Measurements from ENCODE around the gene ZNF460.
A peak's percentile ranks its signal among the peaks of the same experiment; 100 is the strongest.
"Not testable (repeated sequence)": the region's sequence is repeated elsewhere in the genome, so short reads cannot be mapped to it uniquely, and the experiment has no call there.

The ZNF460 gene

GRCh38 chr19:57280165-57280961, at the start of gene ZNF460:
TSS of gene ZNF460 (plus strand) at chr19:57280485. CDS start at chr19:57280807, 322 bp downstream.
- peak; percentile 99 to 100 (median 99) for DNase-seq

DNA sequence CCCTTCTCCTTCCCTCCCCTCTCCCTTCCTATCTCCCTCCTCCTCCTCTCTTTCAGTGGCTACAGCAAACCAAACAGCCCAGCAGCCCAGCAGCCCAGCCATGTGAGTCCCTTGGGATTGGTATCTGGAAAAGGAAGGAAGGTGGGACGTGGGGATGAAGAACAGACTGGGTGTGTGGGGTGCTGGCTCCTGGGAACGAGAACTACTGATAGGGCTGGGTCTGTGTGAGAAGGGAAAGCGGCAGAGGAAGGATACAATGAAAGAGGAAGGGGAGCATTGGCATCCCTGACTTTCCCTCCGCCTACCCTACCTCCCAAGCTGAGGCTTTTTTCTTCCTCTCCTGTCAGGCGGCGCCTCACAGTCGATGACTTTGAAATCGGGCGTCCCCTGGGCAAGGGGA, 48.6 kb upstream of the ZNF460 start:
- DNase-seq, result no peak

- DNase-seq, result no peak
Observed at GRCh38 chr19:57233207-57233606, 47.1 kb upstream of the ZNF460 start.

- DNase-seq, result no peak
Observed at GRCh38 chr19:57239982-57240310, 40.3 kb upstream of the ZNF460 start.

DNA sequence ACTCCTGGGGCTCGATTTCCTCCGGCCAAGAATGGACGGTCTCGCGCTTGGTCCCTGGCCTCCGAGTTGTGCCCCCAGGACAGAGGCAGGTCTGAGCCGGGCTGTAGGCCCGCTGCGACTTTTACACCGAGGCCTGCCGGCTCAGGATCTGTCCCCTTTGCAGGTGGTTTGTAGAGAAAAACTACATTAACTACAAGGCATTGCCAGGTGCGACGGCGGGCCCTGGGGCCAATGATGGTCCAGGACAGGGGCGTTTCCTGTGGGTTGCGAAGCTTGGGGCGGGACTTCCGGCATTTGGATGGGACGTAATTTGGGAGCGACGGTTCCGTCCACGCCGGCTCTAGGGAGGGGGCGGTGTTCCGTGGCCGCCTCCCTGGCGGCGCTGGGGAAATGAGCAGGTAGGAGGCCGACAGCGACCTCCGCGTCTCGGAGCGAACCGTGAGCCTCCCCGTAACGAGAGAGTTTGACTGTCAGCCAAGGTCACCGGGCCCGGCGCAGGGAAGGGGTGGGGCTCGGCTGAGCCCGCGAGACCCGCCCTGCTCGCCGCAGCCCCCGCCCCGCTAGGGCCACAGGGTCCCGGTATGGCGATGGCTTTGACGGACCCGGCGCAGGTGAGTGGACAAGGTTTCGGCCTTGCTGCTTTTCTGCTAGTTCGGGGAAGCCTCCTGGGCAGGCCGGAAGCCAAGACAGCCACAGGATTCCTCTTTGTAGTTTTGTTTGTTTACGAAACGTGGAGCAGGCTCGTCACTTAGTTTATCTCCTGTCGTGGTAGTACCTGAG, 39.8 kb upstream of the ZNF460 start, which contains the start of gene ZNF805:
ZNF805 (plus strand) TSS at position 322 of the 780 bp plus-strand sequence; CDS start at position 582, 260 bp downstream.
- DNase-seq, result peak; percentile 91 to 94 (median 94)

GRCh38 chr19:57241176-57241575, 39.1 kb upstream of the ZNF460 start:
- DNase-seq, result peak in 1 of 3 donors; percentile 1

DNA sequence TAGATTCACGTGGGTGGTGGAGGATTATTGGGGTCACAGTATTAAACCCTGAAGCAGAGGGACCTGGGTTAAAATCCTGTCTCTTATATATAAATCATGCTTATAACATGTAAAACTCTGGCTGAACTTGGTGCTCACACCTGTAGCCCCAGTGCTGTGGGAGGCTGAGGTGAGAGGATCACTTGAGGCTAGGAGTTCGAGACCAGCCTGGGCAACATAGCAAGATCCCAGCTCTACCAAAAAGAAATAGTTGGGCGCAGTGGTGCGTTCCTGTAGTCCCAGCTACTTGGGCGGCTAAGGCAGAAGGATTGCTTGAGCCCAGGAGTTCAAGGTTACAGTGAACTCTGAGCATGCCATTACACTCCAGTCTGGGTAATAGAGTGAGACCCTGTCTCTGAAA, 37.5 kb upstream of the ZNF460 start:
- no peak for DNase-seq

DNA sequence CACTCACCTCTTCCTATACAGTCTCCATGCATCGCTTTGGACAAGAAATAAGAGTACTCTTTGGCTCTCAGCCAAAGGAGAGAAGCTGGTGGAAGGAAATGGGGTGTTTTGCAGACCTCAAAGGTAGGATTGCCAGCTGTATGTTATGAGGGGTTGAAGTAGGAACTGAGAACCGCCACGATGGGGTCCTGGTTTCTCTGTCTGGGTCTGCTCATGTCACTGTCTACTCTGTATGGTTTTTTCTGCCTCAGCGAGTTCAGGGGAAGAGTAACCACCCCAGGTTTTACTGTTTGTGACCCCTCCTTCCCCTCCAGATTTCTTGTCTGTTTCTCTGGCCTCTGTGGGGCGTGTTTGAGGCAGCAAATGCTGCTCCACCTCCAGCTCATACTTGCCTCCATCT, 35.8 kb upstream of the ZNF460 start:
- DNase-seq, result no peak

GRCh38 chr19:57245066-57245465, 35.2 kb upstream of the ZNF460 start:
- no peak for DNase-seq

GRCh38 chr19:57245959-57246358, 34.3 kb upstream of the ZNF460 start:
- no peak for DNase-seq

- DNase-seq, result no peak
Observed at GRCh38 chr19:57248646-57249045, 31.6 kb upstream of the ZNF460 start.

DNA sequence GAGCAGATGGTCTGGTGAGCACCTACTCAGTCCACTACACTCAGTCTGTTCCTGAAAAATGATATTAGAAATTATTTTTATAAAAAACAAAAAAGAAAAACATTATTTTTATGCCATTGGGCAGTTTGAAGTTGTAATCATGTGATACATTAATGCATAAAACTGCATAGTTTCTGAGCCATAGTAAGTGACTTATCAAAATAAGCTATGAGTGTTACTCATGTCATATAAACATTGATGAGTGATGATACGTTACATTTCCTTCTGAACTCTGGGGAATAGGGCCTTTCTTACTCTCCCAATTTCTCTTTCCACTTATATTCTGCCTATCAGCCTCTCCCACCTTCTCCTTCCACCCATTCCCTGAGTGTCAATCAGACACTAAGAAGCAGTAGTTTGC, 31.0 kb upstream of the ZNF460 start:
- no peak for DNase-seq

DNA sequence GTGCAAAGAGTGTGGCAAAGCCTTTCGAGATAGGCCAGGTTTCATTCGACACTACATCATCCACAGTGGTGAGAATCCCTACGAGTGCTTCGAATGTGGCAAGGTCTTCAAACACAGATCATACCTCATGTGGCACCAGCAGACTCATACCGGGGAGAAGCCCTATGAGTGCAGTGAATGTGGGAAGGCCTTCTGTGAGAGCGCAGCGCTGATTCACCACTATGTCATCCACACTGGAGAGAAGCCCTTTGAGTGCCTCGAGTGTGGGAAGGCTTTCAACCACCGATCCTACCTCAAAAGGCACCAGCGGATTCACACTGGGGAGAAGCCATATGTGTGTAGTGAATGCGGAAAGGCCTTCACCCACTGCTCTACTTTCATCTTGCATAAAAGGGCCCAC, 26.5 kb upstream of the ZNF460 start:
- DNase-seq, result not testable (repeated sequence)

GRCh38 chr19:57262044-57262443, 18.2 kb upstream of the ZNF460 start:
- no peak for DNase-seq

GRCh38 chr19:57263244-57263741, 17.0 kb upstream of the ZNF460 start:
- DNase-seq, result no peak

DNA sequence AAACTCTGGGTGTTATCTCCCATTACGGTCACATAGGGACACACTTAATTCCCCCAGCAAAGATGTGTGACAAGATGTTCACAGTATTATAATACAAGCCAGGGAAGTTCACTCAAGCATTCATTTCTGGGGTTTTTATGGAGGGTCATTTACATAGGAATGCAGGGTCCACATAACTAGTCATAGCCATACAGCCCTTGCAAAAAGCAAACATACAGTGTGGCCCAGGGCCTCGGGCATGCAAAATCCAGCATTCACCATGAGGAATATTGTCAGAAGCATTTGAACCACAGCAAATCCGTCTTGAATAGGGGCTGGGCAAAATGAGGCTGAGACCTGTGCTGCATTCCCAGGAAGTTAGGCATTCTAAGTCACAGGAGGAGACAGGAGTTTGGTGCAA, 13.0 kb upstream of the ZNF460 start:
- DNase-seq, result no peak

DNA sequence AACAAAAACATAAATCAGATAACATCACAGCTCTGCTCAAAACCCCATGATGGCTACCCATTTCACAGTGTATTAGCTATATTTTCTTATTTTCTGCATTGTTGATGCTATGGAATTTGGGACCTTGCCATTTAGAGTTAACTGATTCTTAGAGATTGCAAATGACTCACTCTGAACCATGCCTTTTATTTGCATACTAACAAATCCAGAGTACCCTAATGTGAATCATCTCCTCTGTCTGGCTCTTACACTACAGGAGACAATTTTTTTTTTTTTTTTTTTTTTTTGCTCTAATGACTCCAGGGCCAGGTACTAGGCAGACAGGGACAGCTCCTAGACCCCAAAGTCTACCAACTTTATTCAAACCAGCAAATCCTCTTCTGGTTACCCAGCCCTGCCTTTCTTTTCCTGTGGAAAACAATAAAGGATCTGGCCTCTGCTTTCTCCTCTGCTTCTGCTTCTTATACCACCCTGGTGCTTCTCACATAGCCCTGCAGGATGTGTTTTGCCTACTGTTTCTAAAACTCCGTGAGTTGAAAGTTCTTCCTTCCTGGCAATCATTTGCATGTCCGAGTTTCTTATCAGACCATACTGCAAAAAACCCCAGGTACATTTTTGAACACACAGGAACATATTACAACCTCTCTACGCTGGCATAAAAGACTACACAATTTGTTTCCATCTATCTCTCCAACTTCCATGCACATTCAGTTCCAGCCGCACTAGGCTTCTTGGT, 10.6 kb upstream of the ZNF460 start:
- DNase-seq, result peak in 1 of 3 donors; percentile 21

DNA sequence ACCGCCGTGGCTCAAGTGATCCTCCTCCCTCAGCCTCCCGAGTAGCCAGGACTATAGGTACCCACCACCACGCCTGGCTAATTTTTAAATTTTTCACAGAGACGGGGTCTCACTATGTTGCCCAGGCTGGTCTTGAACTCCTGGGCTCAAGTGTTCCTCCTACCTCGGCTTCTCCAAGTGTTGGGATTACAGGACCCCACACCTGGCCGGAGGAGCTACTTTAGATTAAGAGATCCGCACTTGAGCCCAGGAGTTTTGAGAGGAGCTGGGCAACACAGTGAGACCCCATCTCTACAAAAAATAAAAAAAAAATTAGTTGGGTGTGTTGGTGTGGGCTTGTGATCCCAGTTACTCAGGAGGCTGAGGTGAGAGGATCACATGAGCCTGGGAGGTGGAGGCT, 9.0 kb upstream of the ZNF460 start:
- no peak for DNase-seq

- no peak for DNase-seq
Observed at GRCh38 chr19:57273014-57273413, 7.3 kb upstream of the ZNF460 start.

DNA sequence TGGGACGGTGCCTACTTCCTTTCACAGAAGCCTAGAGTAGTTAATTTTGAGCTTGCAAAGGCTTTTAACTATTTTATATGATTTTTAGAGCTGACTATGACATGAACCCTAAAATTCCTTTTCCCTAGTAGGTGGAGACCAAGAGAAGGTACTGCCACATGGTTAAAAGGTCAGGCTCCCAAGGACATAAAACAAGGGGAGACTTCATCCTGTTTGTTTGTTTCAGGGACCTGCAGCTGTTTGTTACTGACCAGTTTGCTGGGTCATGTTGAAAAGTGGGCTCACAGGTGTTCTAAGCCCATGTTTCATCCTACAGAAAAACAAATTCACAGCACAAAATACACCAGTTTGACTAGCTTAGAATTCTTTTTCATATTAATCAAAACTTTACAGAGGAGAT, 3.9 kb upstream of the ZNF460 start:
- no peak for DNase-seq

- not testable (repeated sequence) for DNase-seq
Observed at GRCh38 chr19:57278481-57278880, 1.8 kb upstream of the ZNF460 start.

DNA sequence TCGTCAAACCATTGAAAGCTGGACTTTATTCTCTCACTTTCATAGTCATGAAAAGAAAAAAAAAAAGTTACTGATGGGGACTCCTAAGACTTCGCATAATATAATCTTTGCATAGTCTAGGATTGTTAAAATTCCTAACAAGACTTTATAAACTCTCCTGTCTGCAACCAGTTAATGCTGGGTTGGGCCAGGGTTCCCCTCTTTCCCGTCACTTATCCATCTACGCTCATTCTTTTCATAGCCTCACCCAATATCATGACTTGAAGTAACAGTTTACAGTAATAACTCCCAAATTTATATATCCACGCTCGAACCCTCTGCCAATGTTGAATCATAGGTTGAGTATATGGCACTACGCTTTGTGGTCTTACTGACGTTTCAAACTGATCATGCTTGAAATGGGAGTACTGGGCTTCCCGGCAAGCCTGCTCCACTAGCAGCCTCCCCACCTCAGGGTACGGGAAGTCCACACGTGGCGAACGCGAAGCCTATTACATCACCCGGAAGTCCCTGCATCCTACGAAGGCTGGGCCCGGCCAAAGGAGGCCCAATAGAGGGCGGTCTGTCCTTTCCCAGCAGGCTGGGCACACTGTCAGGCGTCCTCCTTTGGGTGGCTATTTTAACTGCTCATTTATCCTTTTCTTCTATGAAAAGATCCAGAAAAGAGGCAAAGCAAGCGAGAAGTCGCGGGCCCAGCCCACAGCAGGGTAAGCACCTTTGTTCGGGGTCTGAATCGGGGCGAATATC, 694 bp upstream of the ZNF460 start:
- peak; percentile 94 to 97 (median 95) for DNase-seq

Data from suppressor macrophage treated with lipopolysaccharide for 1 hour (primary cell).